T47D (cell line): ENCODE measurements around the gene VPS37D.

ENCODE experiments used
- DNase-seq, 2 experiments: peaks; one replicate each; pipeline versions ENCODE4 v3.0.0 to v3.0.0-alpha.2; 2011 to 2012; ENCODE audit warnings: low read depth in 1 of 2, low spot score in 1 of 2
- JUND ChIP-seq: IDR thresholded peaks from 2 replicates; pipeline ENCODE4 v1.6.1; 2012; ENCODE audit warnings: low read depth
- in situ Hi-C: cut with HindIII; loops from 2 replicates; pipeline ENCODE4 v1.10.0; 2016; ENCODE audit warnings: low sequenced_read_pairs, low pct_unique_long_range_greater_than_20kb

VPS37D gene

DNA sequence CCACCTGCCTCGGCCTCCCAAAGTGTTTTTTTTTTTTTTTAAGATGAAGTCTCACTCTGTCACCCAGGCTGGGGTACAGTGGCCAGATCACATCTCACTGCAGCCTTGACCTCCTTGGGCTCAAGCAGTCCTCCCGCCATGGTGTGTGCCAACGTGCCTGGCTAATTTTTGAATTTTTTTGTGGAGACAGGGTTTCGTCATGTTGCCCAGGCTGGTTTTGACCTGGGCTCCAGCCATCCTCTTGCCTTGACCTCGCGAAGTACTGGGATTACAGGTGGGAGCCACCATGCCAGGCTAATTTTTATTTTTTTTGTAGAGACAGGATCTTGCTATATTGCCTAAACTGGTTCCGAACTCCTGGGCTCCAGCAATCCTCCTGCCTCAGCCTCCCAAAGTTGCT lies 34.3 kb upstream of the VPS37D start:
- in situ Hi-C loops = no loop called here
- DNase-seq = no peak

DNA sequence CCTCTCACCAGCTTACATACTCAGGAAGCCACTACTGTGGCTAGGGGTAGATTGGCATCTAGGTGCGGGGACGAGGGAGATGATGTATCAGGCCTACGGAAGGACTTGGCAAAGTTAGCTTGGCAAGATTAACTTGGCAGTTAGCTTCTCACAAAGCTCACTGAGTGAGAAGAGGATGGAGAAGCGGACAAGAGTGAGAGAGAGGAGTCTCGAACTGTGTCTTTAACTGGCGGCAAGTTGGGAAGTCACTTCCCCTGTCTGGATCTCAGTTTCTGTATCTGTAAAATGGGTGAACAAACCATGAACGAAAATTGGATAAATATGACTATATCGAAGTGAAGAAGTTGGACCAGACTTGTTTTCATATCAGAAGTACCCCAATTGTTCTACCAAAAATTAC lies 33.8 kb upstream of the VPS37D start:
- DNase-seq = no peak
- in situ Hi-C loops = no loop called here
- no peak for TF ChIP-seq JUND

More for the DNA sequence above, 34.3 kb upstream of the VPS37D start:
- TF ChIP-seq JUND = no peak

DNA sequence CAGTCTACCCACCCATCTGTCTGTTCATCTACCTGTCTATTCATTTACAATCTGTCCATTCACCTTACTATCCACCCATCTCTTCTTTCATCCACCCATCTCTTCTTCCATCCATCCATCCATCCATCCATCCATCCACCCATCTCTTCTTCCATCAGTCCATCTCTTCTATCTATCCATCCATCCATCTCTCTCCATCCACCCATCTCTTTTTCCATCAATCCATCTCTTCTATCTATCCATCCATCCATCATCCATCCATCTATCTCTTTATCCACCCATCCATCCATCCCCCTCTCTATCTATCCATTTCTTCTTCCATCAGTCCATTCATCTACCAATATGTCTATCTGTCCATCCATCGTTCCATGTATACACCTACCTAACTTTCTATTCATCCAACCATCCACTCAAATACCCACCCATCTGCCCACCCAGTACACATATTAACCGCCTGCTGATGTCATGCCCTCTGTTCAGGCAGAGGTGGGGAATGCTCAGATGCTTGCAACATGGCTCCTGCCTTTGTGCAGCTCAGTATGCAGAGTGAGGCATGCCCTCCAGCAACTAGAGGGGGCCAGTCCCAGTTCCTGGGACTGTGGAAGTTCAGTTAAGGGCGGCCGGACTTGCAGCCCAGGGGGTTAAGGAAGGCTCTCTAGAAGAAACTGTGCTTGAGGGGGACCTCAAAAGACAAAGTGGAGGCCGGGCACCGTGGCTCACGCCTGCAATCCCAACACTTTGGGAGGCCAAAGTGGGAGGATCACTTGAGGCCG lies 32.0 kb upstream of the VPS37D start:
- no peak for DNase-seq
- no peak for TF ChIP-seq JUND
- in situ Hi-C loops = no loop called here

- in situ Hi-C loops = no loop called here
- no peak for DNase-seq
- TF ChIP-seq JUND = no peak
Measured at GRCh38 chr7:73638911-73639310, 28.7 kb upstream of the VPS37D start.

GRCh38 chr7:73642834-73643233 lies 24.8 kb upstream of the VPS37D start:
- no peak for TF ChIP-seq JUND
- in situ Hi-C loops = no loop called here
- DNase-seq = no peak

- no peak for TF ChIP-seq JUND
- DNase-seq = no peak
- in situ Hi-C loops = no loop called here
Measured at GRCh38 chr7:73644688-73645286, 22.8 kb upstream of the VPS37D start.

DNA sequence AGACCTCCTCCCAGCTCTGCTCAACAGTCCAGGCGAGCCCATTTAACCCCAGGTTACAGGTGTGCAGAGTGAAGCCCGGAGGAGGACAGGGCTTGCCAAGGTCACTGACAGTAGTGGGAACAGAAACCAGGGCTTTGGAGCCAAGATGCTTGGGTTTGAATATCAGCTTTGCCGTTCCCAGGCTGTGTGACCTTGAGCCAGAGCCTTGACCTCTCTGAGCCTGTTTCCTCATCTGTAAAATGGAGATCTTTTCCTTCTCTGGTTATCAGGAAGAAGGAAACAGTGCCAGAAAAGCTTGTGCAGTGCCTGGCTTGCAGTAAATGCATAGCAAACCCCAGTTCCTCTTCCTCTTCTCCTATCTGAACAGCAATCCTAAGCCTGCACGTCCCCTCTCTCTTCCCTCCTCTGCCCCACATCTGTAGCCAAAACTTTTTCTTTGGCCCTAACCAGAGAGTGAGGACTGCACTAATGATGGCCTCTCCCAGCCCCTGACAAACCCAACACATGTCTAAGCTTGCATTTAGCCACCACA lies 21.9 kb upstream of the VPS37D start:
- no peak for TF ChIP-seq JUND
- DNase-seq = no peak
- in situ Hi-C loops = no loop called here

- in situ Hi-C loops = no loop called here
- DNase-seq = no peak
- TF ChIP-seq JUND = no peak
Measured at GRCh38 chr7:73646785-73647724, 20.6 kb upstream of the VPS37D start.

- in situ Hi-C loops = no loop called here
- peak in 1 of 2 experiments; percentile 47 for DNase-seq
- no peak for TF ChIP-seq JUND
Measured at GRCh38 chr7:73647725-73648592, 19.7 kb upstream of the VPS37D start.

DNA sequence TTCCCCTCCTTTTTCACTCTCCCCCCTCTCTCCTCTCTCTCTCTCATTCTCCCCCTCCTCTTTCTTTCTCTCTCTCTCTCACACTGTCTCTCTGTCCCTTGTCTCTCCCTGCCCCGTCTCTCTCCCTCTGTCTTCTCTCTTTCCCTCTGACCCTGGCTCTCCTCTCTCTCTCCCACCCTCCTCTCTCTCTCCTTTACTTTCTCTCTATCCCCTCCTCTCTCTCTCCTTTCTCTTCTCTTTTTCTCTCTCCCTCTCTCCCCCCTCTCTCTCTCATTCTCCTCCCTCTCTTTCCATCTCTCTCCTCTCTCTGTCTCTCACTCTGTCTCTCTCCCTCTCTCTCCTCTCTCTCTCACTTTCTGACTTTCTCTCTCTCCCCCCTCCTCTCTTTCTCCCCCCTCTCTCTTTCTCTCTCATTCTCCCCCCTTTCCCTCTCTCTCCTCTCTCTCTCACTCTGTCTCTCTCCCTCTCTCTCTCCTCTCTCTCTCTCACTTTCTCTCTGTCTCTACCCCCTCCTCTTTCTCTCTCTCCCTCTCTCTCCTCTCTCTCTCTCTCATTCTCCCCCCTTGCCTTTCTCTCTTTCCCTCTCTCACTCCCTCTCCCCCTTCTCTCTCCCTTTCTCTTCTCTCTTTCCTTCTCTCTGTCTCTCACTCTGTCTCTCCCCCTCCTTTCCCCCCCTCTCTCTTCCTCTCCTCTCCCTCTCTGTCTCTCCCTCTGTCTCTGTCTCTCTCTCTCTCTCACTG lies 18.9 kb upstream of the VPS37D start:
- TF ChIP-seq JUND = no peak
- in situ Hi-C loops = no loop called here
- DNase-seq = no peak

- TF ChIP-seq JUND = no peak
- no peak for DNase-seq
- in situ Hi-C loops = no loop called here
Measured at GRCh38 chr7:73649576-73649975, 18.1 kb upstream of the VPS37D start.
